Adrenal gland (tissue), 5 donors: Measurements from ENCODE around the gene NCOA4.

Experiments
- POLR2A ChIP-seq, 2 donors: fragments of 450-650 bp; IDR thresholded peaks; one replicate each; pipeline ENCODE4 v1.6.1; 2017; ENCODE audit warnings: antibody characterized with exemption in 2 of 2, mild to moderate bottlenecking in 2 of 2, moderate library complexity in 1 of 2
- TF ChIP-seq, protein P1 (sequence below), 6 experiments: fragments of 450-650 bp in 4 of 6; fragments of 200-600 bp in 2 of 6; sonication (generic) in 1 of 6; IDR thresholded peaks; 1 replicate in 5 of 6; 2 replicates in 1 of 6; pipeline versions ENCODE4 v1.5.1 to v1.8.0; 2016 to 2021; ENCODE audit warnings: antibody characterized with exemption in 6 of 6, mild to moderate bottlenecking in 2 of 6, moderate library complexity in 1 of 6
- donor health status: DM: no; HTN: no; CAD: no.

GRCh38 chr10:46052791-46053375 is 22.5 kb upstream of the NCOA4 start:
- TF ChIP-seq, protein P1, sequence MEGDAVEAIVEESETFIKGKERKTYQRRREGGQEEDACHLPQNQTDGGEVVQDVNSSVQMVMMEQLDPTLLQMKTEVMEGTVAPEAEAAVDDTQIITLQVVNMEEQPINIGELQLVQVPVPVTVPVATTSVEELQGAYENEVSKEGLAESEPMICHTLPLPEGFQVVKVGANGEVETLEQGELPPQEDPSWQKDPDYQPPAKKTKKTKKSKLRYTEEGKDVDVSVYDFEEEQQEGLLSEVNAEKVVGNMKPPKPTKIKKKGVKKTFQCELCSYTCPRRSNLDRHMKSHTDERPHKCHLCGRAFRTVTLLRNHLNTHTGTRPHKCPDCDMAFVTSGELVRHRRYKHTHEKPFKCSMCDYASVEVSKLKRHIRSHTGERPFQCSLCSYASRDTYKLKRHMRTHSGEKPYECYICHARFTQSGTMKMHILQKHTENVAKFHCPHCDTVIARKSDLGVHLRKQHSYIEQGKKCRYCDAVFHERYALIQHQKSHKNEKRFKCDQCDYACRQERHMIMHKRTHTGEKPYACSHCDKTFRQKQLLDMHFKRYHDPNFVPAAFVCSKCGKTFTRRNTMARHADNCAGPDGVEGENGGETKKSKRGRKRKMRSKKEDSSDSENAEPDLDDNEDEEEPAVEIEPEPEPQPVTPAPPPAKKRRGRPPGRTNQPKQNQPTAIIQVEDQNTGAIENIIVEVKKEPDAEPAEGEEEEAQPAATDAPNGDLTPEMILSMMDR (IDR thresholded peaks at IDR 0.05): no peak
- TF ChIP-seq POLR2A (IDR thresholded peaks at IDR 0.05): no peak
